Neutrophil (primary cell): ENCODE measurements around the gene DENND1C.

Source experiments
- H3K27ac ChIP-seq: fragments of 200-600 bp; sonication (generic); 2 replicates; pipeline ENCODE4 v1.5.1; 2016; ENCODE audit warnings: mild to moderate bottlenecking, moderate library complexity
- H3K27me3 ChIP-seq: fragments of 200-600 bp; sonication (generic); 2 replicates; pipeline ENCODE4 v1.6.0; 2016; ENCODE audit warnings: mild to moderate bottlenecking
- H3K36me3 ChIP-seq: fragments of 200-600 bp; sonication (generic); 2 replicates; pipeline ENCODE4 v1.5.1; 2017
- H3K4me1 ChIP-seq, 2 experiments: fragments of 200-600 bp in 1 of 2; sonication (generic) in 1 of 2; 1 replicate in 1 of 2; 2 replicates in 1 of 2; pipeline versions ENCODE4 v1.5.1 to v1.6.1; 2013 to 2016; ENCODE audit warnings: low read depth in 1 of 2, low read length in 1 of 2, mild to moderate bottlenecking in 1 of 2, moderate library complexity in 1 of 2; ENCODE audit not compliant: control insufficient read depth in 1 of 2, insufficient read depth in 1 of 2
- H3K4me3 ChIP-seq, 2 experiments: fragments of 200-600 bp in 1 of 2; sonication (generic) in 1 of 2; 1 replicate in 1 of 2; 2 replicates in 1 of 2; pipeline ENCODE4 v1.5.1; 2013 to 2016; ENCODE audit warnings: low read depth in 1 of 2, low read length in 1 of 2, mild to moderate bottlenecking in 1 of 2, moderate library complexity in 1 of 2
- H3K9me3 ChIP-seq: fragments of 200-600 bp; sonication (generic); 2 replicates; pipeline ENCODE4 v1.5.1; 2016
- TF ChIP-seq, protein P1 (sequence below): fragments of 200-600 bp; sonication (generic); IDR thresholded peaks from 2 replicates; pipeline ENCODE4 v1.5.1; 2016; ENCODE audit warnings: antibody characterized with exemption

Gene DENND1C

DNA sequence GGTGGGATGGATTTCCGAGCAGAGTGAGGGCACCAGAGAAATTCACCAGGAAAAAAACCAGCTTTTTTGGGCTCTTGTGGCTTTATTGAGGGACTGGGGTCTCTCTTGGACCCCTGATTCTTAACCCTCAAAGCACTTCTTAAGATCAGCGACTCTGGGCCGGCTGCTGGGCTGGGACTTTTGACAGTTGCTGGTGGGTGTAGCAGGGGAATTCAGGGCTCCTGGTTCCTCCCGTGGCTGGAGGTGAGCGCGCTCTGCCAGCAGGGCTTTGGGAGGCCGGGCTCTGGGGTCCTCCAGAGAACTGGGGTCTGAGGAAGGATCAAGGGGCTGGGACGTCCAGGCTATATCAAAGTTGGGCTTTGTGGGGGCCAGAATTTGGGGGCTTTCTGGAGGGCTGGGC, 14.2 kb downstream of the DENND1C start:
- no peaks in the 10 kb centered on the region for H3K9me3 ChIP-seq
- TF ChIP-seq, protein P1, sequence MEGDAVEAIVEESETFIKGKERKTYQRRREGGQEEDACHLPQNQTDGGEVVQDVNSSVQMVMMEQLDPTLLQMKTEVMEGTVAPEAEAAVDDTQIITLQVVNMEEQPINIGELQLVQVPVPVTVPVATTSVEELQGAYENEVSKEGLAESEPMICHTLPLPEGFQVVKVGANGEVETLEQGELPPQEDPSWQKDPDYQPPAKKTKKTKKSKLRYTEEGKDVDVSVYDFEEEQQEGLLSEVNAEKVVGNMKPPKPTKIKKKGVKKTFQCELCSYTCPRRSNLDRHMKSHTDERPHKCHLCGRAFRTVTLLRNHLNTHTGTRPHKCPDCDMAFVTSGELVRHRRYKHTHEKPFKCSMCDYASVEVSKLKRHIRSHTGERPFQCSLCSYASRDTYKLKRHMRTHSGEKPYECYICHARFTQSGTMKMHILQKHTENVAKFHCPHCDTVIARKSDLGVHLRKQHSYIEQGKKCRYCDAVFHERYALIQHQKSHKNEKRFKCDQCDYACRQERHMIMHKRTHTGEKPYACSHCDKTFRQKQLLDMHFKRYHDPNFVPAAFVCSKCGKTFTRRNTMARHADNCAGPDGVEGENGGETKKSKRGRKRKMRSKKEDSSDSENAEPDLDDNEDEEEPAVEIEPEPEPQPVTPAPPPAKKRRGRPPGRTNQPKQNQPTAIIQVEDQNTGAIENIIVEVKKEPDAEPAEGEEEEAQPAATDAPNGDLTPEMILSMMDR: no peak
- peaks cover 37% of the 10 kb centered on the region for H3K27me3 ChIP-seq
- peaks cover 54% of the 10 kb centered on the region for H3K36me3 ChIP-seq
- H3K27ac ChIP-seq: no peak overlapping the region
- no peak overlapping the region for H3K4me3 ChIP-seq
- H3K4me1 ChIP-seq: peaks cover 4 to 9% of the 10 kb centered on the region in 2 experiments

DNA sequence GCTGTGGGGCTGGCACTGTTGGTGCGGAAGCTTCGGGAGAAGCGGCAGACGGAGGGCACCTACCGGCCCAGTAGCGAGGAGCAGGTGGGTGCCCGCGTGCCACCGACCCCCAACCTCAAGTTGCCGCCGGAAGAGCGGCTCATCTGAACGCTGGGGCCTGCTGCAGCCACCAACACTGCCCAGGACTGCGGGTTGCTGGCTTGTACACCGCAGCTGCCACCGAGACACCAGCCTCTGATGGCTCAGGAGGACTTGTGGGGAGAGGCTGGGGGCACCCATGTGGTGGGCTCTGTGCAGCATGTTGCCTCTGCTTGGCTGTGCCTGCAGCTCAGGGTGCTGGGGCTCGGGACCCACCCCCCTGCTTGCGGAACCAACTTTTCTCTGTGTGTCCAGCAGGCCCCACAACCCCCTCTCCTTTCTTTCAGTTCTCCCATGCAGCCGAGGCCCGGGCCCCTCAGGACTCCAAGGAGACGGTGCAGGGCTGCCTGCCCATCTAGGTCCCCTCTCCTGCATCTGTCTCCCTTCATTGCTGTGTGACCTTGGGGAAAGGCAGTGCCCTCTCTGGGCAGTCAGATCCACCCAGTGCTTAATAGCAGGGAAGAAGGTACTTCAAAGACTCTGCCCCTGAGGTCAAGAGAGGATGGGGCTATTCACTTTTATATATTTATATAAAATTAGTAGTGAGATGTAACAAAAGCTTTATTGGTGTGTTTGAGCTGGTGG, 14.9 kb downstream of the DENND1C start:
- Histone ChIP-seq H3K9me3 (no peaks in the 10 kb centered on the region), H3K4me3 (no peak overlapping the region), H3K27ac (no peak overlapping the region), H3K36me3 (peaks cover 47% of the 10 kb centered on the region), H3K27me3 (peaks cover 44% of the 10 kb centered on the region), H3K4me1 (peaks cover 4 to 9% of the 10 kb centered on the region in 2 experiments)
- TF ChIP-seq, protein P1: no peak

DNA sequence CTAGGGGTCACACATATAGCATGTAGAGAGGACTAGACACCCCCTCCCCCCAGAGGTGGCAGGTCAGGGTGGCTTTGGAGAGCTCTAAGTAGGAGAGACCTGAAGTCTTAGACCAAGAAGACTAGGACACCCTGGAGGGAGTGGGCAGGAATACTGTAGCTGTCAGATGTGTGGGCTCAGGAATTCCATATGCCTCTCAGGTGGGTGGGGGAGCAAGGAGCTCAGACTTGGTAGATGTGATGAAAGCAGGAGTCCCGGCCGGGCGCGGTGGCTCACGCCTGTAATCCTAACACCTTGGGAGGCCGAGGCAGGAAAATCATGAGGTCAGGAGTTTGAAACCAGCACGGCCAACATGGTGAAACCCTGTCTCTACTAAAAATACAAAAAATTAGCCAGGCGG, 15.9 kb downstream of the DENND1C start:
- no peak overlapping the region for H3K4me3 ChIP-seq
- peaks cover 50% of the 10 kb centered on the region for H3K27me3 ChIP-seq
- TF ChIP-seq, protein P1: no peak
- peaks cover 6 to 9% of the 10 kb centered on the region in 2 experiments for H3K4me1 ChIP-seq
- H3K36me3 ChIP-seq: peaks cover 37% of the 10 kb centered on the region
- no peak overlapping the region for H3K27ac ChIP-seq
- no peaks in the 10 kb centered on the region for H3K9me3 ChIP-seq

DNA sequence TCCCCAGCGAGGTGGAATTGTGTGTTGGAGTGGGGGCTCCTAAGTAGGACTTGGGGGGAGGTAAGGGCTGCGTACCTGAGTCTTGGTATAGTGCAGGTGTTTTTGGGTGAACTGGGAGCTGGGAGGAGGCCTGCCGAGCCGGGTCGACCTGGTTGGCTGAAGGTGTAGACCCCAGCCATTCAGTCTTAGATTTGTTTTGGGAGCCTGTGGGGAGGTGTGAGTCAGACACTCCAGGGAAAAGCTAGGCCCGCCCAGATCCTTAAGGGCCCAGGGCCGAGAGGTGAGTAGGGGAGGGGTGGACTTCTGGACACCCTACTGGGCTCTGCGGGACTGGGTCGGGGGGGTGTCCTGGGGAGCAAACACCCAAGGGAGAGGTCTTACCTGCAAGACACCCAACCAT, 16.6 kb downstream of the DENND1C start:
- TF ChIP-seq, protein P1: no peak
- Histone ChIP-seq H3K36me3 (peaks cover 30% of the 10 kb centered on the region), H3K27ac (no peak overlapping the region), H3K27me3 (peaks cover 57% of the 10 kb centered on the region), H3K4me3 (no peak overlapping the region), H3K9me3 (no peaks in the 10 kb centered on the region), H3K4me1 (peaks cover 11 to 16% of the 10 kb centered on the region in 2 experiments)

DNA sequence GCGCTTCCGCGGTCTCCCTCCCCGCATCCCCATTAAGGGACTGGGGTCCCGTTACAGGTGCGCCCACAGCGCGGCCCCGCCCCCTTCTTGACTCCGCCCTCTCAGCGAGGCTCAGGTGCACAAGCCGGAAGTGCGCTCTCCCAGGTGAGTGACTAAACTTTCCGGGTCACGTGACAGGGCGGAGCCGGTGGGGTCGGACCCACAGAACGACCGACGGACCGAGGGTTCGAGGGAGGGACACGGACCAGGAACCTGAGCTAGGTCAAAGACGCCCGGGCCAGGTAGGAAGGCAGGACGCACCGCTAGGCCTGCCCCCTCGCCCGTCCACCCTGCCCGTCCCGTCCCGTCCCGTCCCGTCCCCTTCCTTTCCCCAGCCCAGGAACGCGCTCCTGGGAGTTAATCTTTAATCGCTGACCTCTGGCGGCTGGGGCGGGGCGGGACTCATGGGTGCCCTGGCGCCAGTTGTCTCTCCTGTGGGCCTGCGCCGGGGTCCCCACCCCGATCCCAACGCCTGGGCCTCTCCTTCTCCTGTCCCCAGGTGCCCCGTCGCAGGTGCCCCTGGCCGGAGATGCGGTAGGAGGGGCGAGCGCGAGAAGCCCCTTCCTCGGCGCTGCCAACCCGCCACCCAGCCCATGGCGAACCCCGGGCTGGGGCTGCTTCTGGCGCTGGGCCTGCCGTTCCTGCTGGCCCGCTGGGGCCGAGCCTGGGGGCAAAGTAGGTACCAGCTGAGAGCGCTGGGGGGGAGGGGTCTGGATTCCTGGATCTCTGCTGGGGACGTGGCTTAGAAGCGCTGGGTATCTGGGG, 17.3 kb downstream of the DENND1C start, which contains the start of gene CRB3:
Gene CRB3 (plus strand): TSS at position 202 of the 804 bp plus-strand sequence. CDS start 431 bp downstream, at position 633.
- Histone ChIP-seq H3K4me1 (peaks cover 17 to 23% of the 10 kb centered on the region in 2 experiments), H3K27ac (no peak within 1 kb of the TSS), H3K27me3 (peaks cover 64% of the 10 kb centered on the region), H3K4me3 (no peak within 1 kb of the TSS), H3K9me3 (no peaks in the 10 kb centered on the region), H3K36me3 (peaks cover 23% of the 10 kb centered on the region)
- TF ChIP-seq, protein P1: no peak
